ENCODE results near the gene RYR2. TPM values are rescaled to one million over a fixed set of nuclear protein-coding genes. Genes with fewer than 3 reads are reported as not detected.

The RYR2 gene
- total and polyA plus RNA-seq, 4 donors, result 9.2 to 31.2 (median 17.3) TPM

DNA sequence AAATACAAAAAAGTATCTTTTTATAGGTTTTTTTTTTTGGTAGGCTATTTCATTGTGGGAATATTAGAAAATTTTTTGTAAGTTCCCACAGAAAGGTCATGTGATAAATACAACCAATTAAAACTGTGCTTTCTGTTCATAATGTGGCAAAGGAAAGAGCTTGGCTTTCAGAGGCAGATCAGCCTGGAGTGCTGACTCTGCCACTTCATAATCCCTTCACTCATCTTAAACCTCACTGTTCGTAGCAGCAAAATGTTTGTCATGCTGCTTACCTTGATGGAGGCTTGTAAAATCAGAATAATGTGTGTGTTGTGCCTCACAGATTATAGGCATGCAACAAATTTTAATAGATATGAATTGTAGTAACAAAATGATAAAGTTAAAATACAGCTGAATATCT is 671.9 kb downstream of the RYR2 start:
- Histone ChIP-seq H3K27me3 (ENCODE audit: control insufficient read depth, insufficient read depth, low read length) (no peaks in the 10 kb centered on the region), H3K4me3 (ENCODE audit: low read depth, low read length) (no peak overlapping the region), H3K9me3 (ENCODE audit: control insufficient read depth, insufficient read depth, low read length) (no peaks in the 10 kb centered on the region), H3K4me1 (ENCODE audit: control insufficient read depth, insufficient read depth, low read length) (no peaks in the 10 kb centered on the region), H3K27ac (ENCODE audit: low read depth, low read length) (no peak overlapping the region), H3K36me3 (ENCODE audit: control insufficient read depth, insufficient read depth, low read length) (no peaks in the 10 kb centered on the region)
- DNase-seq (ENCODE audit: low read depth in 4 of 6, low spot score in 6 of 6), result no peak
- no CpG with 5 or more reads among the region's 1 CpG for WGBS (ENCODE audit: insufficient coverage)

GRCh38 chr1:237717106-237717505 is 675.1 kb downstream of the RYR2 start:
- Histone ChIP-seq H3K36me3 (ENCODE audit: control insufficient read depth, insufficient read depth, low read length) (no peaks in the 10 kb centered on the region), H3K9me3 (ENCODE audit: control insufficient read depth, insufficient read depth, low read length) (no peaks in the 10 kb centered on the region), H3K4me1 (ENCODE audit: control insufficient read depth, insufficient read depth, low read length) (no peaks in the 10 kb centered on the region), H3K27ac (ENCODE audit: low read depth, low read length) (no peak overlapping the region), H3K27me3 (ENCODE audit: control insufficient read depth, insufficient read depth, low read length) (no peaks in the 10 kb centered on the region), H3K4me3 (ENCODE audit: low read depth, low read length) (no peak overlapping the region)
- no peak for DNase-seq (ENCODE audit: low read depth in 4 of 6, low spot score in 6 of 6)
- WGBS (ENCODE audit: insufficient coverage), result 80% methylated on average over 4 of the region's 5 CpGs

DNA sequence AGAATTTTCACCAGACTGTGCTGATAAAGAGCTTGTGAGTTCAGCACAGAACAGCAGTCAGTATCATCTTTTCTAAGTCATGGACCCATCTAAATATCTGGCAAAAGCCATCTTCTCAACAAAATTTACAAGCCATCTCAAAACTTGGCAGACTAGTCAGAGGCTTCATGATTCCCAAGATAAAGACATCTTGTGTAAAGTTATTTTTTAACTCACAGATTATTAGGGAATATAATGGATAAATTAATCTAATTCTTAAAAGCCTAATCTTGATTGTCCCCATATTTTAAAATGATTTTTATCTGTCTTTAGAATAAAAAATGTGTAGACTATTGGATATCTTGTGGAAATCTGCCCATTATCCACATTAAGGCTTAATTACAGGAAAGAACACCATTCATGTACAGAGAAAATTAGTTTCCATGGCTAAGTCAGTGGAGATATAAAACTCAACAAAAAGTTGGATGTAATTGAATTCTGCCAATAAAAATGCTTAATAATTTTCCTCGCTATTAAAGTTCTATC is 688.9 kb downstream of the RYR2 start:
- no peak overlapping the region for H3K4me3 ChIP-seq (ENCODE audit: low read depth, low read length)
- H3K27ac ChIP-seq (ENCODE audit: low read depth, low read length), result no peak overlapping the region
- no CpG with 5 or more reads among the region's 1 CpG for WGBS (ENCODE audit: insufficient coverage)
- no peak for DNase-seq (ENCODE audit: low read depth in 4 of 6, low spot score in 6 of 6)
- H3K36me3 ChIP-seq (ENCODE audit: control insufficient read depth, insufficient read depth, low read length), result no peaks in the 10 kb centered on the region
- H3K9me3 ChIP-seq (ENCODE audit: control insufficient read depth, insufficient read depth, low read length), result no peaks in the 10 kb centered on the region
- H3K27me3 ChIP-seq (ENCODE audit: control insufficient read depth, insufficient read depth, low read length), result no peaks in the 10 kb centered on the region
- H3K4me1 ChIP-seq (ENCODE audit: control insufficient read depth, insufficient read depth, low read length), result no peaks in the 10 kb centered on the region

DNA sequence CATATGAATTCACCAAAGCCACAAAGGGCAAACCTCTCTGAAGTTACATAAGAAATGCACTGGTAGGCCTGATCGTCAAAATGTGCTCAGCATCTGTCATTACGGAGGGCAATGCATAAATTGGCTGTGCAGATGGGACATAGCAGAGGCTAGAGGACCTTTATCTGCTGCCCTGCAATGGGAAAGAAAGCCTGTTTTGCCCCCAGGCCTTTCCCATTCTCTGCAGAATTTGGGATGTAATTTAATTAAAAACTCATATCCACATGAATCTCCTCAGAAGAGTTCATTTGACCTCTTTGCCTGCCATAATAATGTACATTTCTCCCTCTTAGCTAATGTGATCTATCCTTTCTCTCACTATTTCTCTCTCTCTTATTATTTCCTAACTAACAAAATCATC is 690.7 kb downstream of the RYR2 start:
- DNase-seq (ENCODE audit: low read depth in 4 of 6, low spot score in 6 of 6), result no peak
- no peaks in the 10 kb centered on the region for H3K27me3 ChIP-seq (ENCODE audit: control insufficient read depth, insufficient read depth, low read length)
- 90% methylated on average over 2 of the region's 2 CpGs for WGBS (ENCODE audit: insufficient coverage)
- no peak overlapping the region for H3K27ac ChIP-seq (ENCODE audit: low read depth, low read length)
- H3K4me1 ChIP-seq (ENCODE audit: control insufficient read depth, insufficient read depth, low read length), result no peaks in the 10 kb centered on the region
- no peak overlapping the region for H3K4me3 ChIP-seq (ENCODE audit: low read depth, low read length)
- H3K36me3 ChIP-seq (ENCODE audit: control insufficient read depth, insufficient read depth, low read length), result no peaks in the 10 kb centered on the region
- no peaks in the 10 kb centered on the region for H3K9me3 ChIP-seq (ENCODE audit: control insufficient read depth, insufficient read depth, low read length)

DNA sequence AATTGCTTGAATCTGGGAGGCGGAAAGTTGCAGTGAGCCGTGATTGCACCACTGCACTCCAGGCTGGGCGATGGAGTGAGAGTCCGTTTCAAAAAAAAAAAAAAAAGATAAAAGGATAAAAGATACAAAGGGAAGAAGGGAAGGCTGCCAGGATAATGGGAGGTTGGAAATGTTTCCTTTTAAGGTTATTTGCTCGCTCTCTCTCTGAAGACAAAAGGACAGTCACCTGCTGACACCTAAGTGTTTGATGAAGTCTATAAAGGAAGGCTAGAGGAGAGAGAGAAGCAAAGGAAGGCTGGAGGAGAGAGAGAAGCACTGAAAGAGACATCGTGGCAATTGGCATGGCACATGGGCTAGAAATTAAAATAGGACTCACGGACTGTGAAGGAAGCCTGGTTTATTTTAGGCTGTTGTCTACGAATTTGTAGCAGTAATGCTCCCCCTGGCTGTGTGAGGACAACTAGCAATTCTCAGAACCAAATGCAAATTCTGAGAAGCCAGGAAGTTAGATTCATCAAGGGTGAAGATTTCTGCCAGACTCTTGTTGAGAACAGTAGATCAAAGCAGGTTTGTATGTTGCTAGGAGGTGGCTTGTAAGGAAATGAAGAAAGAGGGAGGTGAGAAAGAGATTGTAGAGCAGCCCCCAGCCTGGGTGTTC is 694.5 kb downstream of the RYR2 start:
- WGBS (ENCODE audit: insufficient coverage), result 59% methylated on average over 8 of the region's 8 CpGs
- Histone ChIP-seq H3K27me3 (ENCODE audit: control insufficient read depth, insufficient read depth, low read length) (no peaks in the 10 kb centered on the region), H3K4me3 (ENCODE audit: low read depth, low read length) (no peak overlapping the region), H3K4me1 (ENCODE audit: control insufficient read depth, insufficient read depth, low read length) (no peaks in the 10 kb centered on the region), H3K9me3 (ENCODE audit: control insufficient read depth, insufficient read depth, low read length) (no peaks in the 10 kb centered on the region), H3K36me3 (ENCODE audit: control insufficient read depth, insufficient read depth, low read length) (no peaks in the 10 kb centered on the region), H3K27ac (ENCODE audit: low read depth, low read length) (no peak overlapping the region)
- DNase-seq (ENCODE audit: low read depth in 4 of 6, low spot score in 6 of 6), result no peak

DNA sequence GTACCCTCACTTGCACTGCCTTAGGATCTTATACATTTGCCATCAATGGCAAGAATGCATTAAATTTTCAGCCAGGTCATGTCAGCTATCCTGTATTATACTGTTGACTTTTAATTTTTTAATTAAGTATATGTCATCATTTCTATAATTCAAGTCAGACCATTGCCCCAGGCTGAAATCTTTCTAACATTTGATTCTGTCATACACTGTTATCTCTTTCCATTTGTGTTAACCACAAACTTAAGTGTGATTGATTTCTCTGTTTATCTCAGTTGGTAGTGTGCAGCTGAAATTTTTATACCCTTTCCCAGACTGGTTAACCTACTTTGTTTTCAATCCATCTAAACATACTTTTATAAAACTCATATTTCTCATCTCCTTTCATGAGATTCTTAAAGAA is 695.5 kb downstream of the RYR2 start:
- DNase-seq (ENCODE audit: low read depth in 4 of 6, low spot score in 6 of 6), result no peak
- H3K9me3 ChIP-seq (ENCODE audit: control insufficient read depth, insufficient read depth, low read length), result no peaks in the 10 kb centered on the region
- no peaks in the 10 kb centered on the region for H3K4me1 ChIP-seq (ENCODE audit: control insufficient read depth, insufficient read depth, low read length)

GRCh38 chr1:237737938-237738610 is 696.1 kb downstream of the RYR2 start:
- WGBS (ENCODE audit: insufficient coverage), result 100% methylated on average over 1 of the region's 5 CpGs
- H3K4me3 ChIP-seq (ENCODE audit: low read depth, low read length), result no peak overlapping the region
- no peaks in the 10 kb centered on the region for H3K36me3 ChIP-seq (ENCODE audit: control insufficient read depth, insufficient read depth, low read length)

More for the DNA sequence above, 695.5 kb downstream of the RYR2 start:
- no peak overlapping the region for H3K4me3 ChIP-seq (ENCODE audit: low read depth, low read length)
- H3K27me3 ChIP-seq (ENCODE audit: control insufficient read depth, insufficient read depth, low read length), result no peaks in the 10 kb centered on the region
- no peak overlapping the region for H3K27ac ChIP-seq (ENCODE audit: low read depth, low read length)
- H3K36me3 ChIP-seq (ENCODE audit: control insufficient read depth, insufficient read depth, low read length), result no peaks in the 10 kb centered on the region

GRCh38 chr1:237740846-237741245 is 698.9 kb downstream of the RYR2 start:
- DNase-seq (ENCODE audit: low read depth in 4 of 6, low spot score in 6 of 6), result no peak
- H3K4me1 ChIP-seq (ENCODE audit: control insufficient read depth, insufficient read depth, low read length), result no peaks in the 10 kb centered on the region
- H3K27ac ChIP-seq (ENCODE audit: low read depth, low read length), result no peak overlapping the region
- no peak overlapping the region for H3K4me3 ChIP-seq (ENCODE audit: low read depth, low read length)
- no peaks in the 10 kb centered on the region for H3K9me3 ChIP-seq (ENCODE audit: control insufficient read depth, insufficient read depth, low read length)
- no CpG with 5 or more reads among the region's 3 CpGs for WGBS (ENCODE audit: insufficient coverage)
- no peaks in the 10 kb centered on the region for H3K27me3 ChIP-seq (ENCODE audit: control insufficient read depth, insufficient read depth, low read length)
- no peaks in the 10 kb centered on the region for H3K36me3 ChIP-seq (ENCODE audit: control insufficient read depth, insufficient read depth, low read length)

More at GRCh38 chr1:237737938-237738610, 696.1 kb downstream of the RYR2 start:
- Histone ChIP-seq H3K27me3 (ENCODE audit: control insufficient read depth, insufficient read depth, low read length) (no peaks in the 10 kb centered on the region), H3K4me1 (ENCODE audit: control insufficient read depth, insufficient read depth, low read length) (no peaks in the 10 kb centered on the region), H3K9me3 (ENCODE audit: control insufficient read depth, insufficient read depth, low read length) (no peaks in the 10 kb centered on the region), H3K27ac (ENCODE audit: low read depth, low read length) (no peak overlapping the region)
- no peak for DNase-seq (ENCODE audit: low read depth in 4 of 6, low spot score in 6 of 6)

DNA sequence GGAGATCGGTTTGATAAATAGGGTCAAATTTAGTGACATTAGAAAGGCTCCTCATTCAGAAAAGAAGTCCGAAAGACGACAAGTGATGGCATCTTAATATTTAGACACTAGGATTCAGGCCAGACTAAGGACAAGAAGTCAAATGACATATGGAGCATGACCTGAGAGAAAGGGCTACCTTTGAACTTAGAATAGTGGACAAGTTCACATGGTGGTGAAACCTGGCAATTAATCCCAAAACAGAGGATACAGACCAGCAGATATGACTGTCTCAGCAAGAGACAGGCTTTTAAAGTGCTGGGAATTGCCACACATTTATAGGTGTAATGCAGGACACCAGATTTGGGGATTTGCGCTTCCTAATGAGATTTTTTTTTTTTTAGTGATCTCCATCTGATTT is 703.6 kb downstream of the RYR2 start:
- Histone ChIP-seq H3K27me3 (ENCODE audit: control insufficient read depth, insufficient read depth, low read length) (no peaks in the 10 kb centered on the region), H3K36me3 (ENCODE audit: control insufficient read depth, insufficient read depth, low read length) (no peaks in the 10 kb centered on the region), H3K4me1 (ENCODE audit: control insufficient read depth, insufficient read depth, low read length) (no peaks in the 10 kb centered on the region), H3K4me3 (ENCODE audit: low read depth, low read length) (no peak overlapping the region), H3K27ac (ENCODE audit: low read depth, low read length) (no peak overlapping the region), H3K9me3 (ENCODE audit: control insufficient read depth, insufficient read depth, low read length) (no peaks in the 10 kb centered on the region)
- DNase-seq (ENCODE audit: low read depth in 4 of 6, low spot score in 6 of 6), result no peak
- WGBS (ENCODE audit: insufficient coverage), result 93% methylated on average over 2 of the region's 4 CpGs
